B cell (primary cell): Measurements from ENCODE around the gene HIF3A. TPM values are rescaled to one million over a fixed set of nuclear protein-coding genes. Genes with fewer than 3 reads are reported as not detected.

Experiments used
- ATAC-seq: fragments of 200-7000 bp; cut with Tn5 transposase; one replicate; pipeline ENCODE4 v1.10.0; 2021; ENCODE audit warnings: low read depth, mild to moderate bottlenecking, moderate number of reproducible peaks, moderate library complexity
- CTCF ChIA-PET: fragments of 350-600 bp; sonication (Branson Sonifier 250); formaldehyde crosslinking; loops from one replicate; lab custom pipeline; 2021; ENCODE audit warnings: antibody characterized with exemption, inconsistent platforms; lab: Charles Lee
- POLR2A ChIA-PET: fragments of 350-600 bp; sonication (Branson Sonifier 250); formaldehyde crosslinking; loops from one replicate; lab custom pipeline; 2021; ENCODE audit warnings: antibody characterized with exemption; lab: Charles Lee
- DNase-seq: peaks from one replicate; pipeline ENCODE4 v3.0.0; 2013
- H2AFZ ChIP-seq: 2 replicates; pipeline ENCODE4 v1.6.1; 2012; ENCODE audit warnings: mild to moderate bottlenecking, low read depth, low read length; ENCODE audit not compliant: insufficient read depth, poor library complexity, severe bottlenecking
- H3K27ac ChIP-seq, 2 donors: 1 replicate in 1 of 2; 2 replicates in 1 of 2; pipeline ENCODE4 v1.5.1; 2012 to 2013; ENCODE audit warnings: low read length in 2 of 2, mild to moderate bottlenecking in 2 of 2, moderate library complexity in 1 of 2
- H3K27me3 ChIP-seq, 4 experiments: fragments of 200-600 bp in 1 of 4; sonication (generic) in 1 of 4; replicated peaks in 1 of 4; 1 replicate in 2 of 4; 2 replicates in 2 of 4; pipeline versions ENCODE4 v1.6.1 to v1.7.0; 2013 to 2016; ENCODE audit warnings: low read length in 3 of 4, mild to moderate bottlenecking in 2 of 4, mixed read lengths in 1 of 4, moderate library complexity in 1 of 4; ENCODE audit not compliant: insufficient read depth in 4 of 4, control insufficient read depth in 3 of 4; ENCODE audit errors: control extremely low read depth in 1 of 4
- H3K36me3 ChIP-seq, 2 experiments: replicated peaks in 1 of 2; 1 replicate in 1 of 2; 2 replicates in 1 of 2; pipeline versions ENCODE4 v1.6.1 to v1.7.1; 2013; ENCODE audit warnings: low read length in 1 of 2; ENCODE audit not compliant: insufficient read depth in 2 of 2, control insufficient read depth in 1 of 2; ENCODE audit errors: control extremely low read depth in 1 of 2, extremely low read depth in 1 of 2
- H3K4me1 ChIP-seq, 2 donors: fragments of 200-600 bp in 1 of 2; sonication (generic) in 1 of 2; 1 replicate in 1 of 2; 2 replicates in 1 of 2; pipeline versions ENCODE4 v1.5.1 to v1.6.1; 2013 to 2017; ENCODE audit warnings: low read length in 2 of 2; ENCODE audit not compliant: control insufficient read depth in 2 of 2, insufficient read depth in 2 of 2
- H3K4me2 ChIP-seq: replicated peaks from 2 replicates; pipeline ENCODE3; 2012; ENCODE audit warnings: mild to moderate bottlenecking, low read depth, low read length; ENCODE audit not compliant: poor library complexity, severe bottlenecking
- H3K4me3 ChIP-seq, 5 experiments: fragments of 200-600 bp in 1 of 5; sonication (generic) in 1 of 5; 1 replicate in 3 of 5; 2 replicates in 2 of 5; pipeline versions ENCODE4 v1.5.1 to v1.7.0; 2011 to 2016; ENCODE audit warnings: low read length in 4 of 5, mild to moderate bottlenecking in 4 of 5, low read depth in 2 of 5, control low read depth in 1 of 5, moderate library complexity in 1 of 5; ENCODE audit not compliant: insufficient read depth in 1 of 5; ENCODE audit errors: control extremely low read depth in 1 of 5, extremely low read depth in 1 of 5
- H3K79me2 ChIP-seq: fragments of 200-600 bp; sonication (generic); one replicate; pipeline ENCODE4 v1.6.0; 2016; ENCODE audit warnings: low read length; ENCODE audit not compliant: control insufficient read depth, insufficient read depth
- H3K9ac ChIP-seq: fragments of 200-600 bp; sonication (generic); 2 replicates; pipeline ENCODE4 v1.6.1; 2017; ENCODE audit warnings: mild to moderate bottlenecking, low read length, moderate library complexity
- H3K9me3 ChIP-seq, 3 donors: one replicate each; pipeline versions ENCODE4 v1.6.1 to v1.7.1; 2013; ENCODE audit warnings: low read length in 2 of 3; ENCODE audit not compliant: control insufficient read depth in 2 of 3, insufficient read depth in 1 of 3; ENCODE audit errors: control extremely low read depth in 1 of 3
- H4K20me1 ChIP-seq: 2 replicates; pipeline ENCODE4 v1.6.0; 2012; ENCODE audit warnings: mild to moderate bottlenecking, low read length; ENCODE audit not compliant: insufficient read depth, control insufficient read depth, poor library complexity, severe bottlenecking
- H3K27ac Mint-ChIP-seq: one replicate; pipeline ENCODE4 v1.8.0; 2021; ENCODE audit warnings: mixed read lengths
- H3K27me3 Mint-ChIP-seq: one replicate; pipeline ENCODE4 v1.8.0; 2021; ENCODE audit warnings: mixed read lengths
- H3K4me1 Mint-ChIP-seq: one replicate; pipeline ENCODE4 v1.8.0; 2021; ENCODE audit warnings: mixed read lengths
- H3K4me3 Mint-ChIP-seq: one replicate; pipeline ENCODE4 v1.8.0; 2021; ENCODE audit warnings: mixed read lengths
- H3K9me3 Mint-ChIP-seq: one replicate; pipeline ENCODE4 v1.8.0; 2022; ENCODE audit warnings: mixed read lengths; ENCODE audit not compliant: insufficient read depth
- EZH2 ChIP-seq: IDR thresholded peaks from 2 replicates; pipeline ENCODE4 v1.6.1; 2012; ENCODE audit warnings: borderline replicate concordance, low read depth, mild to moderate bottlenecking, moderate library complexity, low read length; ENCODE audit not compliant: insufficient read depth, poor library complexity, severe bottlenecking
- WGBS: methylation state at CpG from one replicate; pipeline ENCODE4 v1.1.5; 2013; ENCODE audit warnings: missing lambda C conversion rate; ENCODE audit not compliant: insufficient coverage; 5-methylcytosine and 5-hydroxymethylcytosine counted together
- intact Hi-C: fragments of 100-400 bp; cut with micrococcal nuclease; formaldehyde crosslinking; loops from one replicate; pipeline ENCODE4 v1.10.0; 2022
- polyA plus RNA-seq: library from polyadenylated mRNA; depleted of rRNA; stranded (reverse); fragments of >200 nt; gene quantifications from 2 replicates; pipeline ENCODE4 v1.2.3, GENCODE V29; 2012
- total RNA-seq, 2 donors: library from RNA; stranded (reverse); fragments of 120-200 nt in 1 of 2; gene quantifications; 1 replicate in 1 of 2; 2 replicates in 1 of 2; pipeline versions ENCODE4 v1.2.3 to v1.2.4, GENCODE V29; 2013 to 2022
- TF ChIP-seq, protein P1 (sequence below): fragments of 200-600 bp; IDR thresholded peaks from one replicate; pipeline ENCODE4 v1.8.0; 2022; ENCODE audit warnings: antibody characterized with exemption, mild to moderate bottlenecking

Gene HIF3A
- total and polyA plus RNA-seq, 2 donors (not counting 1 experiment from before 2014, with no cell fraction given) = not detected

DNA sequence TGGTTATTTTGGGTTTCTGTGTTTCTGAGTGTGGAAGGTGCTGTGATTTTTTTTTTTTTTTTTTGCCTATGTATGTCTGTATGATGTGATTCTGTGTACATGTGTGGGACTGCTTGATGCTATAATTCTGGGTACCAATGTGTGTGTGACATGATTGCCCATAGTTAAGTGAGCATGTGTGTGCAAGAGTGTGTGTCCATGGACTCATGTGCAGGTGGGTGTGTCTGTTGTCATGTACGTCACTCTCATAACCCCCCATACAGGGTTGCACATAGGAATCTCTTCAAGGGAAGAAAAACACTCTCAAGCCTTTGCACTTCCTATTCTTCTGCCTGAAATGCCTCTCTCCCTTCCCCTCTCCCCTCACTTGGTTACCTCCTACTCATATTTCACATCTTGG lies 47.5 kb downstream of the HIF3A start:
- Histone ChIP-seq H3K27ac (no peak overlapping the region), H3K27me3 (no peaks in the 10 kb centered on the region), H3K36me3 (no peaks in the 10 kb centered on the region), H3K4me1 (peaks cover 22 to 29% of the 10 kb centered on the region in 2 donors), H2AFZ (no peak overlapping the region), H3K4me3 (no peak overlapping the region), H3K9me3 (no peaks in the 10 kb centered on the region), H3K4me2 (no peak overlapping the region), H3K79me2 (peaks cover 29% of the 10 kb centered on the region), H4K20me1 (peaks cover 10% of the 10 kb centered on the region), H3K9ac (no peak overlapping the region)
- TF ChIP-seq, protein P1, sequence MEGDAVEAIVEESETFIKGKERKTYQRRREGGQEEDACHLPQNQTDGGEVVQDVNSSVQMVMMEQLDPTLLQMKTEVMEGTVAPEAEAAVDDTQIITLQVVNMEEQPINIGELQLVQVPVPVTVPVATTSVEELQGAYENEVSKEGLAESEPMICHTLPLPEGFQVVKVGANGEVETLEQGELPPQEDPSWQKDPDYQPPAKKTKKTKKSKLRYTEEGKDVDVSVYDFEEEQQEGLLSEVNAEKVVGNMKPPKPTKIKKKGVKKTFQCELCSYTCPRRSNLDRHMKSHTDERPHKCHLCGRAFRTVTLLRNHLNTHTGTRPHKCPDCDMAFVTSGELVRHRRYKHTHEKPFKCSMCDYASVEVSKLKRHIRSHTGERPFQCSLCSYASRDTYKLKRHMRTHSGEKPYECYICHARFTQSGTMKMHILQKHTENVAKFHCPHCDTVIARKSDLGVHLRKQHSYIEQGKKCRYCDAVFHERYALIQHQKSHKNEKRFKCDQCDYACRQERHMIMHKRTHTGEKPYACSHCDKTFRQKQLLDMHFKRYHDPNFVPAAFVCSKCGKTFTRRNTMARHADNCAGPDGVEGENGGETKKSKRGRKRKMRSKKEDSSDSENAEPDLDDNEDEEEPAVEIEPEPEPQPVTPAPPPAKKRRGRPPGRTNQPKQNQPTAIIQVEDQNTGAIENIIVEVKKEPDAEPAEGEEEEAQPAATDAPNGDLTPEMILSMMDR = no peak
- TF ChIP-seq EZH2 = no peak
- no peak for ATAC-seq
- Mint-ChIP-seq H3K9me3 (no peaks in the 10 kb centered on the region), H3K4me3 (no peak overlapping the region), H3K4me1 (peaks cover 31% of the 10 kb centered on the region), H3K27ac (no peak overlapping the region), H3K27me3 (peaks cover 19% of the 10 kb centered on the region)
- intact Hi-C loops = no loop called here
- ChIA-PET POLR2A (no interaction called here), CTCF (no interaction called here)
- no CpG with 5 or more reads among the region's 1 CpG for WGBS
- no peak for DNase-seq

DNA sequence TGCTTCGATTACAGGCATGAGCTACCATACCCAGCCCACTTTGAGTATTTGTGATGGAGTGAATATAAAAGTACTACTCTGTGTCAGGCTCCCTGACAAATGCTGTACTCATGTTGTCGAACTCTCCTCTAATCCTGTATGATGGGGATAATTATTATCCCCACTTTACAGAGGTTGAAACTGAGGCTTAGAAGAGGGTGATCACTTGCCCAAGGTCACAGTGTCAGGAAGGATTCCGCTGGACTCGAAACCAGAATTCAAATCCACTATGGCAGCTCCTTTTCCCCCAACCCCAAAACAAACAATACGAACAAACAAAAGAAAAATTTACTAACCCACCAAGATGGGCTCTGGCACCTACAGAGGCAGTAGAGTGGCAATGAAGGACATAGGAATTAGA lies 48.3 kb downstream of the HIF3A start:
- POLR2A ChIA-PET = no interaction called here

More for the DNA sequence above, 48.3 kb downstream of the HIF3A start:
- Histone ChIP-seq H3K27me3 (no peaks in the 10 kb centered on the region), H3K4me2 (no peak overlapping the region), H2AFZ (no peak overlapping the region), H3K79me2 (peaks cover 37% of the 10 kb centered on the region), H3K27ac (no peak overlapping the region), H4K20me1 (peaks cover 10% of the 10 kb centered on the region), H3K36me3 (no peaks in the 10 kb centered on the region), H3K9me3 (no peaks in the 10 kb centered on the region), H3K4me1 (peaks cover 30 to 37% of the 10 kb centered on the region in 2 donors), H3K9ac (no peak overlapping the region), H3K4me3 (no peak overlapping the region)
- Mint-ChIP-seq H3K27ac (no peak overlapping the region), H3K4me1 (peaks cover 39% of the 10 kb centered on the region), H3K4me3 (no peak overlapping the region), H3K27me3 (peaks cover 14% of the 10 kb centered on the region), H3K9me3 (no peaks in the 10 kb centered on the region)
- CTCF ChIA-PET = no interaction called here
- intact Hi-C loops = no loop called here
- WGBS = no CpG with 5 or more reads among the region's 5 CpGs
- TF ChIP-seq EZH2 = no peak
- TF ChIP-seq, protein P1 = no peak
- ATAC-seq (no peak), DNase-seq (no peak)
